Endothelial cell (in vitro differentiated cells): ENCODE results near the gene ALS2. TPM values are rescaled to one million over a fixed set of nuclear protein-coding genes. Genes with fewer than 3 reads are reported as not detected.

Source experiments
- DNase-seq: peaks from one replicate; pipeline ENCODE4 v3.0.0; 2021; ENCODE audit warnings: low spot score
- H3K27ac Mint-ChIP-seq: one replicate; pipeline ENCODE4 v1.8.0; 2021; ENCODE audit warnings: mixed read lengths, inconsistent platforms; ENCODE audit not compliant: unreplicated experiment
- H3K27me3 Mint-ChIP-seq: one replicate; pipeline ENCODE4 v1.8.0; 2021; ENCODE audit warnings: mild to moderate bottlenecking, moderate library complexity, mixed read lengths, inconsistent platforms; ENCODE audit not compliant: unreplicated experiment
- H3K36me3 Mint-ChIP-seq: one replicate; pipeline ENCODE4 v1.8.0; 2021; ENCODE audit warnings: mild to moderate bottlenecking, low read depth, mixed read lengths, inconsistent platforms; ENCODE audit not compliant: unreplicated experiment
- H3K4me1 Mint-ChIP-seq: one replicate; pipeline ENCODE4 v1.8.0; 2021; ENCODE audit warnings: mild to moderate bottlenecking, mixed read lengths, inconsistent platforms; ENCODE audit not compliant: unreplicated experiment
- H3K4me3 Mint-ChIP-seq: one replicate; pipeline ENCODE4 v1.8.0; 2021; ENCODE audit warnings: mild to moderate bottlenecking, mixed read lengths, inconsistent platforms; ENCODE audit not compliant: unreplicated experiment
- H3K9me3 Mint-ChIP-seq: one replicate; pipeline ENCODE4 v1.8.0; 2021; ENCODE audit warnings: mixed read lengths, inconsistent platforms; ENCODE audit not compliant: unreplicated experiment
- long read RNA-seq: library from polyadenylated mRNA; unstranded; transcript quantifications from one replicate; pipeline ENCODE4 v2.0.0, GENCODE V29; 2020; ENCODE audit not compliant: unreplicated experiment
- total RNA-seq: library from RNA; stranded (reverse); fragmentation: NEBNext Ultra II Directional; extraction: Animal tissue kit (Norgen Biotek cat#: 25700); gene quantifications from one replicate; pipeline ENCODE4 v1.2.1, GENCODE V29; 2021; ENCODE audit not compliant: unreplicated experiment
- TF ChIP-seq, protein P1 (sequence below): fragments of 200-600 bp; sonication (generic); IDR thresholded peaks from one replicate; pipeline ENCODE4 v1.5.0; 2021; ENCODE audit warnings: antibody characterized with exemption; ENCODE audit not compliant: unreplicated experiment

Gene ALS2
- 43.1 TPM for total RNA-seq
- long read RNA-seq, partial matches to known transcripts: 2 of 5 reads
- long read RNA-seq, other reads (novel, unspliced or antisense): 1 of 5 reads

DNA sequence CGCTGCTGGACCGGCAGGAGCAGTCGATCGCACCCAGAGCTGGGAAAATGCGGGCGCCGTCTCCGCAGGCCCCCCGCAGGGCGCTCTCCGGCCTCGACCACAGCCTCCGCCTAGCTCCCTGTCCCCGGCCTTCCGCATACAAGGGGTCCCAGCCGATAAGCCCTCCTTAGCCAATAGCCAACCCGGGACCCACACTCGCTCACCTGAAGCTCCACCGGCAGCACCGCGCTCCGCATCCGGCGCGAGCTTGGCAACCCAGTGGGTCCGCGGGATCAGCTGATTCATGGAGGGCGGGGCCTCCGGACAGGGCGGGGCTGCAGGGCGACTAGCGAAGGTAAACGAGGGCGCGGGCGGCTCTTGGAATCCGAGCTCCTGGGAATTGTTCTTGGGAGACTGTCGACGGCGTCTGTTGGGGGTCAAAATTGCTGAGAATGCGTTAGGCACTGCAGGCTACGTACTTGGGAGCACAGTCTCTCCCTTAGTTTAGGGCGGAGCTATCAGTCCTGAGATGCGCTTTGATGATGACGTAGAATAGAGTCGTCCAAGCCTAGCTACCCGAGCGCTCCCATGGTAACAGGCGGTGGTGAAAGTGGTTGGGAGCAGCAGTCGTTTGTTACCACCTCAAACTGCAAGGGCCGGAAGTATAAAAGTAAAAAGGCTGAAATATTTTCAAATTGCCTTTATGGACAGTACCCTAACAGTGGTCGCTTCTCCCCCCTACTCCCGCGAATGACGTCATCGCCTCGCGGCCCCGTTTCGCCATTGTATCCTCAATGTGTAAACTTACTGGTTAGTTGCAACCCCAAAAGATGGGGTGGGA lies at the start of gene ALS2:
Gene ALS2, minus strand, starts transcription at position 260 of the 820 bp plus-strand sequence. CDS start 12,048 bp downstream, outside the sequence.
- Mint-ChIP-seq H3K9me3 (no peaks in the 10 kb centered on the region), H3K27ac (peak within 1 kb of the TSS; percentile 99), H3K4me3 (peak within 1 kb of the TSS; percentile 97), H3K36me3 (peaks cover 3% of the 10 kb centered on the region), H3K27me3 (peaks cover 13% of the 10 kb centered on the region), H3K4me1 (peaks cover 17% of the 10 kb centered on the region)
- DNase-seq: peak; percentile 95
- TF ChIP-seq, protein P1, sequence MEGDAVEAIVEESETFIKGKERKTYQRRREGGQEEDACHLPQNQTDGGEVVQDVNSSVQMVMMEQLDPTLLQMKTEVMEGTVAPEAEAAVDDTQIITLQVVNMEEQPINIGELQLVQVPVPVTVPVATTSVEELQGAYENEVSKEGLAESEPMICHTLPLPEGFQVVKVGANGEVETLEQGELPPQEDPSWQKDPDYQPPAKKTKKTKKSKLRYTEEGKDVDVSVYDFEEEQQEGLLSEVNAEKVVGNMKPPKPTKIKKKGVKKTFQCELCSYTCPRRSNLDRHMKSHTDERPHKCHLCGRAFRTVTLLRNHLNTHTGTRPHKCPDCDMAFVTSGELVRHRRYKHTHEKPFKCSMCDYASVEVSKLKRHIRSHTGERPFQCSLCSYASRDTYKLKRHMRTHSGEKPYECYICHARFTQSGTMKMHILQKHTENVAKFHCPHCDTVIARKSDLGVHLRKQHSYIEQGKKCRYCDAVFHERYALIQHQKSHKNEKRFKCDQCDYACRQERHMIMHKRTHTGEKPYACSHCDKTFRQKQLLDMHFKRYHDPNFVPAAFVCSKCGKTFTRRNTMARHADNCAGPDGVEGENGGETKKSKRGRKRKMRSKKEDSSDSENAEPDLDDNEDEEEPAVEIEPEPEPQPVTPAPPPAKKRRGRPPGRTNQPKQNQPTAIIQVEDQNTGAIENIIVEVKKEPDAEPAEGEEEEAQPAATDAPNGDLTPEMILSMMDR: no peak

DNA sequence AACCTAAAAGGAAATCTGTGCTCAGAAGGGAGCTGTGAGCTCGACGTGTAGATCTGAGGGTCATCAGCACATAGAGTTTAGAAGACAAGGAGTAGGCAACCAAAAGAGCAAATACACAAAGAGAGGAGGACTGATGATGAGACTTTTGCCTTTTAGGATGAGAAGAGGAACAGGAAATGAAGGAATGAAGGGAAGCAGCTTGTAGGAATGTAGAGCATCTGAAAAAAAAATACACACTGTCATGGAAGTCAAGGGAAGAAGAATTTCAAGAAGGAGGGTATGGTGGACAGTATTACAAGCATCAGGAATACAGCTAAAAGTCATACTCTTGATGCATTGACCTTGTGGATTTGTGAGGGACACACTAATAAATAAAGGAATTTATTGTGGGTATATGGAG lies 47.5 kb upstream of the ALS2 start:
- H3K36me3 Mint-ChIP-seq: no peaks in the 10 kb centered on the region
- H3K9me3 Mint-ChIP-seq: no peaks in the 10 kb centered on the region
- no peak overlapping the region for H3K4me3 Mint-ChIP-seq
- TF ChIP-seq, protein P1: no peak
- peaks cover 5% of the 10 kb centered on the region for H3K27me3 Mint-ChIP-seq
- H3K27ac Mint-ChIP-seq: no peak overlapping the region
- no peak for DNase-seq
- H3K4me1 Mint-ChIP-seq: peaks cover 24% of the 10 kb centered on the region

GRCh38 chr2:201827621-201828020 lies 46.9 kb upstream of the ALS2 start:
- no peak for DNase-seq
- no peaks in the 10 kb centered on the region for H3K36me3 Mint-ChIP-seq
- H3K4me3 Mint-ChIP-seq: no peak overlapping the region
- H3K4me1 Mint-ChIP-seq: peaks cover 24% of the 10 kb centered on the region
- H3K9me3 Mint-ChIP-seq: no peaks in the 10 kb centered on the region
- H3K27me3 Mint-ChIP-seq: peaks cover 5% of the 10 kb centered on the region
- H3K27ac Mint-ChIP-seq: no peak overlapping the region
- TF ChIP-seq, protein P1: no peak

DNA sequence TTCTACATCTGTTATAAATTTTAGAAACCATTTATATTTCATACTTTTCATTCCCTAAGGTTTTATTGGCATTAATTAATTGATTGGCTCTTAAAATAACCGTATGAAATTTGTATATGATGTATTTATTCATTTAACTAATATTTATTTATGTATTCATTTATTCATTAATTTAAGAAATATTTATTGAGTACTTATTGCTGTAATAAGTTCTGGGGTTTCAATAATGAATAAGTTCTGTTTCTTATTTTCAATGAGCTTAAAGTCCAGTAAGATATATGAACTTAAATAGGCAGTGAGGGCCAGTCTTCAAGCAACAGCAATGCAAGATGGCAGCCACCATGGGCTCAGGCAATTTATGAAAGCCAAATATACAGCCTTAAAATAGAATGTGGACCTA lies 43.5 kb upstream of the ALS2 start:
- Mint-ChIP-seq H3K27me3 (peaks cover 5% of the 10 kb centered on the region), H3K4me3 (no peak overlapping the region), H3K36me3 (no peaks in the 10 kb centered on the region), H3K4me1 (peaks cover 7% of the 10 kb centered on the region), H3K9me3 (no peaks in the 10 kb centered on the region), H3K27ac (no peak overlapping the region)
- TF ChIP-seq, protein P1: no peak
- no peak for DNase-seq

- TF ChIP-seq, protein P1: no peak
- Mint-ChIP-seq H3K9me3 (no peaks in the 10 kb centered on the region), H3K27ac (no peak overlapping the region), H3K4me3 (no peak overlapping the region), H3K4me1 (no peaks in the 10 kb centered on the region), H3K36me3 (no peaks in the 10 kb centered on the region), H3K27me3 (peaks cover 1% of the 10 kb centered on the region)
- no peak for DNase-seq
Observed at GRCh38 chr2:201821080-201821479, 40.3 kb upstream of the ALS2 start.
